ENCODE measurements around the gene RPL39L. TPM values are rescaled to one million over a fixed set of nuclear protein-coding genes. Genes with fewer than 3 reads are reported as not detected.

Gene RPL39L
- total RNA-seq, 1 experiment from 2014 or later: 111 TPM

- in situ Hi-C loops (cut with HindIII; ENCODE audit: low pct_unique_long_range_greater_than_20kb, low sequenced_read_pairs): no loop called here
- no peak for DNase-seq (ENCODE audit: low read depth)
These were observed 62.2 kb downstream of the RPL39L start for GRCh38 chr3:187077085-187077484.

- no peak for DNase-seq (ENCODE audit: low read depth)
These were observed 63.0 kb downstream of the RPL39L start for GRCh38 chr3:187076297-187076696.

GRCh38 chr3:187074846-187075245 lies 64.5 kb downstream of the RPL39L start:
- in situ Hi-C loops (cut with HindIII; ENCODE audit: low pct_unique_long_range_greater_than_20kb, low sequenced_read_pairs): no loop called here
- DNase-seq (ENCODE audit: low read depth): no peak

More at GRCh38 chr3:187076297-187076696, 63.0 kb downstream of the RPL39L start:
- in situ Hi-C loops (cut with HindIII; ENCODE audit: low pct_unique_long_range_greater_than_20kb, low sequenced_read_pairs): no loop called here

- in situ Hi-C loops (cut with HindIII; ENCODE audit: low pct_unique_long_range_greater_than_20kb, low sequenced_read_pairs): no loop called here
- no peak for DNase-seq (ENCODE audit: low read depth)
These were observed 65.7 kb downstream of the RPL39L start for GRCh38 chr3:187073581-187074098.

- DNase-seq (ENCODE audit: low read depth): no peak
- in situ Hi-C loops (cut with HindIII; ENCODE audit: low pct_unique_long_range_greater_than_20kb, low sequenced_read_pairs): no loop called here
These were observed 66.8 kb downstream of the RPL39L start for GRCh38 chr3:187072511-187072910.

- in situ Hi-C loops (cut with HindIII; ENCODE audit: low pct_unique_long_range_greater_than_20kb, low sequenced_read_pairs): no loop called here
These were observed 67.2 kb downstream of the RPL39L start for GRCh38 chr3:187072102-187072501.

More at GRCh38 chr3:187072102-187072501, 67.2 kb downstream of the RPL39L start:
- no peak for DNase-seq (ENCODE audit: low read depth)

Other genes with a start within 250 kb of the RPL39L start
- 15.1 and 27.6 TPM in 2 replicates for gene ST6GAL1, start 209.0 kb downstream of the RPL39L start, total RNA-seq (2014; rRNA removed; shearing (Covaris generic); ENCODE audit: low replicate concordance)
- not detected in 2 replicates for gene RTP1, start 58.0 kb upstream of the RPL39L start, total RNA-seq (2014; rRNA removed; shearing (Covaris generic); ENCODE audit: low replicate concordance)
- gene MASP1, start 152.2 kb upstream of the RPL39L start, total RNA-seq (2014; rRNA removed; shearing (Covaris generic); ENCODE audit: low replicate concordance): not detected in 2 replicates
- not detected in 2 replicates for gene RTP4, start 228.9 kb upstream of the RPL39L start, total RNA-seq (2014; rRNA removed; shearing (Covaris generic); ENCODE audit: low replicate concordance)

All from Caki2 (cell line).